HG03558 (cell line): ENCODE data around the gene TM4SF4.
"Not testable (repeated sequence)": the region's sequence is repeated elsewhere in the genome, so short reads cannot be mapped to it uniquely, and the experiment has no call there.

ENCODE experiments used
- ATAC-seq: cut with Tn5 transposase; IDR thresholded peaks from one replicate; pipeline ENCODE4 v1.9.1; 2021; ENCODE audit warnings: moderate number of reproducible peaks; ENCODE audit not compliant: unreplicated experiment; ENCODE audit errors: extremely low read depth

Gene TM4SF4

GRCh38 chr3:149474250-149474817 is at the start of gene TM4SF4:
Gene TM4SF4, plus strand, starts transcription at chr3:149474697. Its CDS starts 181 bp downstream, at chr3:149474878.
- ATAC-seq, result no peak

GRCh38 chr3:149424918-149425317 is 49.6 kb upstream of the TM4SF4 start:
- no peak for ATAC-seq

DNA sequence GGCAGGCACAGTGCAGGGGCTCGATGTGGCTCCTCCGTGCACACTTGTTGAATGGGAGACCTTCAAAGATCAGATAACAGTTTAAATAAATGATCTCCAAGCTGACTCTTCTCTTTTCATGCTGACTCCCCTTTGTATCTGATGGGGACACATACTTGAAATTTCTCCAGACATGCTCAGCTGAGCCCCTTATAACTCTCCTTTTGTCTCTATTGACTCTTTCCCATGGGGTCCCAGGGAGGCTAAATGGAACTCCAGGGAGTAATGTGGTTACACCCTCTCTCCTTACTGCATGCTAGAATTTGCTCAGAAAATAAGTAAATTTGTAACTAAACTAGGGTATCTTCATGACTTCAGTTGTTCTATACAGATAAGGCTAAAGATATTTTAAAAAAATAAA is 48.2 kb upstream of the TM4SF4 start:
- no peak for ATAC-seq

- no peak for ATAC-seq
Measured at GRCh38 chr3:149428087-149428486, 46.4 kb upstream of the TM4SF4 start.

- no peak for ATAC-seq
Measured at GRCh38 chr3:149430216-149430615, 44.3 kb upstream of the TM4SF4 start.

GRCh38 chr3:149432149-149432548 is 42.3 kb upstream of the TM4SF4 start:
- ATAC-seq, result no peak

DNA sequence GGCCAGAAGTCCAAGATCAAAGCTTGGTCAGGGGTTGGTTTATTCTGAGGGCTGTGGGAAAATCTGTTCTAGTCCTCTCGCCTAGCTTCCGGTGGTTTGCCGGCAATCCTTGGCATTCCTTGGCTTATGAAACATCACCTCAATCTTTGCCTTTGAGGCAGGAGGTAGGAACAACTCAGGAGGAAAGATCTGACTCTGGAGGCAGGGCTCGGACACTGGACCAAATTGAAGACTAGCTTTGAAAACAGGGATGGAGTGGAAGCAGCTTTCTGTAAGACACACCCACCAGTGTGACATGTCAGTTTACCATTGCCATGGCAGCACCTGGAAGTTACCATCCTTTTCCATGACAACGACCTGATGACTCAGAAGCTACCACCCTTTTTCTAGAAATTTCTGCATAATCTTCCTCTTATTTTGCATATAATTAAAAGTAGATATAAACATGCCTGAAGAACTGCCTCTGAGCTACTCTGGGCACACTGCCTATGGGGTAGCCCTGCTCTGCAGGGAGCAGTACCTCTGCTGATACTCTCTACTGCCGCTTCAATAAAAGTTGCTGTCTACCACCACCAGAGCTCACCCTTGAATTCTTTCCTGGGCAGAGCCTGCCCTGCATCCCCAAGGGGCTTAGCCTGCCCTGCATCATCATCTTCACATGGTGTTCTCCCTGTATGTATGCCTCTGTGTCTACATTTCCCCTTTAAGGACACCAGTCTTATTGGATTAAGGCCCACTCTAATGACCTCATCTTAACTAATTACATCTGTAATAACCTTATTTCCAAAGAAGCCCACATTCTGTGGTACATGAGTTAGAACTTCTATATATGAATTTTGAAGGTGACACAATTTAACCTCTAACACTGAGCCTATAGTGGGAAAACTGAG is 38.3 kb upstream of the TM4SF4 start:
- ATAC-seq, result no peak

DNA sequence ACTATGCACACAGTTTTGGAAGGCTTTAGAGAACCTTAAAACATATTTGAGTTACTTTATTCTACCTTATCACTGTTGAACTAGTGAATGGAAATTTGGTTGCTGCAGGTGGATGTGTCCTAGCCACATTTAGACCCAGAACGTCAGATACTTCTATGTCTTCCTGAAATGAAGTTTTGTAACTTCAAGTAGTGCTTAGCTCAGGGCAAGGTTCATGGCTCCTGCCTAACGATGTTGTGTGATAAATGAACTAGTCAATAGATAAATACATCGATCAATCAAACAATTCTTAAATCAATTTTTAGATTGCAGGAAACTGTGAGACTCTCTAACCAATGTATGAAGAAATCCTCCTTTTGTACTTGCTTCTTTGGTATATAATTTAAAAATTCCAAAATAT is 37.2 kb upstream of the TM4SF4 start:
- no peak for ATAC-seq

GRCh38 chr3:149437710-149438109 is 36.8 kb upstream of the TM4SF4 start:
- no peak for ATAC-seq

GRCh38 chr3:149438981-149439380 is 35.5 kb upstream of the TM4SF4 start:
- no peak for ATAC-seq

DNA sequence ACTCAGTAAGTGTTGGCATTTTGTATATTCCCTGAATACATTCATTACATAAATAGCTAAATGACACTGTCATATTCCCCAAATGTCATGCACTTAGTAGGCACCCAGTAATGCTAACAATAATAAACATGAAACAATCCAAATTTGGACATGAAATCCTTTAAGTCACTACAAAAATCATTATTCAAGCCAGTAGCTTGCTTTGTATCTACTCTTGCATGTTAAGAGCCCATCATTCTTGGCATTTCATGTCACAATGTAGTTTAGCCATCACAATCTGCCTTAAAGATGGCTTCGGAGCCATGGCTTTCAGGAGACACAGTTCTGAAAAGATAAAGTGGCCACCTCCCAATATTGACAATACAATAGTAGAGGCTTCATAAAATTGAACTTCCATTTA is 32.9 kb upstream of the TM4SF4 start:
- no peak for ATAC-seq

DNA sequence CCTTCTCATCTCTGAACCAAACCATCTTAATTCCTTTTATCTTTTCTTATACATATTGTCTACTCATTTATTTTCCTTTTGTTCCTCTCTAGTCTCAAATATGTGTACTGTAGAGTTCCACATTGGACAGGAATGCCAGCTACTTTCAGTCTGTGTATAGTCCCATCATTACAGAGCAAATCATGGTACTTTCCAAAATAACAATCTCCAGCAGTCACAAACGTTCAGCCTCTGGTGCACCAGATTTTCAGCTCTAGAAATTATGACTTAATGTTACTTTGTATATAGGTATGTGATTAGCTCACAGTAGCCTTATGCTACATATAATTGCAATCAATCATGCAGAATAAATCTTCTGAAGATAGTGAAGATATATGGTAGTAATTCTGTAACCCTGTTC is 32.5 kb upstream of the TM4SF4 start:
- ATAC-seq, result no peak

GRCh38 chr3:149442851-149443544 is 31.5 kb upstream of the TM4SF4 start:
- ATAC-seq, result no peak

GRCh38 chr3:149443545-149443912 is 31.0 kb upstream of the TM4SF4 start:
- no peak for ATAC-seq

DNA sequence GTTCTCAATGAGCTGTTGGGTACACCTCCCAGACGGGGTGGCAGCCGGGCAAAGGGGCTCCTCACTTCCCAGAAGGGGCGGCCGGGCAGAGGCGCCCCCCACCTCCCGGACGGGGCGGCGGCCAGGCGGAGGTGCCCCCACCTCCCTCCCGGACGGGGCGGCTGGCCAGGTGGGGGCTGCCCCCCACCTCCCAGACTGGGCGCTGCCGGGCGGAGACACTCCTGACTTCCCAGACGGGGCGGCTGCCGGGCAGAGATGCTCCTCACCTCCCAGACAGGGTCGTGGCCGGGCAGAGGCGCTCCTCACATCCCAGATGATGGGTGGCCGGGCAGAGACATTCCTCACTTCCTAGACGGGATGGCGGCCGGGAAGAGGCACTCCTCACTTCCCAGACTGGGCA is 29.6 kb upstream of the TM4SF4 start:
- ATAC-seq, result not testable (repeated sequence)

- no peak for ATAC-seq
Measured at GRCh38 chr3:149448331-149448831, 26.1 kb upstream of the TM4SF4 start.

- ATAC-seq, result no peak
Measured at GRCh38 chr3:149449182-149449581, 25.3 kb upstream of the TM4SF4 start.

DNA sequence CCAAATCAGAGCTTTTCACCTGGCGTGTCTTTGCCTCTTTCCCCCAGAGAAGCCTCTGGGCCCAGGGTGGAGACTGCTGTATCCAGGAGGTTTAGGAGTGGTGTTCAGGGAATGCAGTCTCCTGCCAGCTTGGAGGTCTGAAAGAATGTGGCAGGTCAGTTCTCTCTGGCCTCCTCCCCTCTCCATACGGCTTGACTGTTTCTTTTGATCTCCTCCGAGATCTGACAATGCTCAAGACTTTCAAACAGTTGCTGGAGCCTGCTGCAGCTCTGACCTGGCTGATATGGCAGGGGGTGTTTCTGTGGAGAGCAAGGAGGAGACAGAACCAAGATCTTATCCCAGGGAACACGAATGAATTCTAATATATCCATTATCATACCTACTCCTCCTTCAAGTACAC is 24.7 kb upstream of the TM4SF4 start:
- no peak for ATAC-seq

- no peak for ATAC-seq
Measured at GRCh38 chr3:149450281-149450680, 24.2 kb upstream of the TM4SF4 start.

DNA sequence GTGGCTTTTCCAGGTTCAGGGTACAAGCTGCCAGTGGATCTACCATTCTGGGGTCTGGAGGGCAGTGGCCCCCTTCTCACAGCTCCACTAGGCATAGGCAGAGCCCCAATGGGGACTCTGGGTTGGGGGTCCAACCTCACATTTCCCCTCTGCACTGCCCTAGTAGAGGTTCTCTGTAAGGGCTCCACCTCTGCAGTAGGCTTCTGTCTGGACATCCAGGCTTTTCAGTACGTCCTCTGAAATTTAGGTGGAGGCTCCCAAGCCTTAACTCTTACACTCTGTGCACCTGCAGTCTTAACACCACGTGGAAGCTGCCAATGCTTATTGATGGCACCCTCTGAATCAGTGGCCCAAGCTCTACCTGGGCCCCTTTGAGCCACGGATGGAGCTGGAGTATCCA is 22.5 kb upstream of the TM4SF4 start:
- ATAC-seq, result no peak

GRCh38 chr3:149453140-149453805 is 21.2 kb upstream of the TM4SF4 start:
- no peak for ATAC-seq
